Parathyroid adenoma (tissue), 2 donors: Measurements from ENCODE around the gene SLC35F3.
A peak's percentile ranks its signal among the peaks of the same experiment; 100 is the strongest.

ENCODE experiments used
- H2AFZ ChIP-seq: fragments of 300-600 bp; sonication (generic); one replicate; pipeline ENCODE4 v1.7.0; 2017; ENCODE audit warnings: antibody characterized with exemption, mild to moderate bottlenecking
- H3K27ac ChIP-seq: fragments of 300-600 bp; sonication (generic); one replicate; pipeline ENCODE4 v1.7.0; 2017
- H3K27me3 ChIP-seq: fragments of 300-600 bp; sonication (generic); one replicate; pipeline ENCODE4 v1.7.0; 2017; ENCODE audit warnings: low read length; ENCODE audit not compliant: control insufficient read depth, insufficient read depth
- H3K36me3 ChIP-seq: fragments of 300-600 bp; sonication (generic); one replicate; pipeline ENCODE4 v1.7.0; 2017; ENCODE audit warnings: low read length; ENCODE audit not compliant: control insufficient read depth, insufficient read depth
- H3K4me1 ChIP-seq: fragments of 300-600 bp; sonication (generic); one replicate; pipeline ENCODE4 v1.7.0; 2017; ENCODE audit warnings: control low read depth
- H3K4me2 ChIP-seq: fragments of 300-600 bp; sonication (generic); one replicate; pipeline ENCODE4 v1.7.0; 2017; ENCODE audit warnings: low read length
- H3K4me3 ChIP-seq: fragments of 300-600 bp; sonication (generic); one replicate; pipeline ENCODE4 v1.7.0; 2017; ENCODE audit warnings: low read depth, low read length
- H3K79me2 ChIP-seq: fragments of 300-600 bp; sonication (generic); one replicate; pipeline ENCODE4 v1.7.0; 2017; ENCODE audit warnings: control low read depth
- H3K9ac ChIP-seq: fragments of 300-600 bp; sonication (generic); one replicate; pipeline ENCODE4 v1.7.0; 2017; ENCODE audit warnings: mild to moderate bottlenecking
- H3K9me3 ChIP-seq: fragments of 300-600 bp; sonication (generic); one replicate; pipeline ENCODE4 v1.7.0; 2017; ENCODE audit warnings: low read length; ENCODE audit not compliant: control insufficient read depth
- TF ChIP-seq, protein P1 (sequence below): fragments of 300-600 bp; sonication (generic); IDR thresholded peaks from one replicate; pipeline ENCODE4 v1.7.0; 2017; ENCODE audit warnings: antibody characterized with exemption, mild to moderate bottlenecking
- donor health status: primary hyperparathyroidism.

The SLC35F3 gene

DNA sequence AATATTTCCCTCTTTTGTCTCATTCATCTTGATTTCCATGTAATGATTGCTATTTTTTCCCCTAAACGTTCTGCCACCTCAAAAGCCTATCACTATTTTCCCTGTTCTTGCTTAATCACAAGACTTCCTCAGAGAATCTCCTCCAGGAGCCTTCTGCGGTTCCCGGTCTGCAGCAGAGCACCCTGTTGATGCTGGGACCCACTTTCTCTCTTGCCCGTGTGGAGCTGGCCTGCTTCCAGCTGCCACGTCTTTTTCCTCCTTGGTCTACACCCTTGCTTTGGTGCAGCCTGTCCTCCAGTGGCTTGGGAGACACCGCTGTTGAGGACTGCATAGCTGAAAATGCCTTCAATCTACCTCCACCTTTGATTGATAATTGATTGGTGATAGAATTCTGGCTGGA, 398.8 kb downstream of the SLC35F3 start:
- H3K4me2 ChIP-seq = no peak overlapping the region
- H3K9ac ChIP-seq = no peak overlapping the region
- TF ChIP-seq, protein P1, sequence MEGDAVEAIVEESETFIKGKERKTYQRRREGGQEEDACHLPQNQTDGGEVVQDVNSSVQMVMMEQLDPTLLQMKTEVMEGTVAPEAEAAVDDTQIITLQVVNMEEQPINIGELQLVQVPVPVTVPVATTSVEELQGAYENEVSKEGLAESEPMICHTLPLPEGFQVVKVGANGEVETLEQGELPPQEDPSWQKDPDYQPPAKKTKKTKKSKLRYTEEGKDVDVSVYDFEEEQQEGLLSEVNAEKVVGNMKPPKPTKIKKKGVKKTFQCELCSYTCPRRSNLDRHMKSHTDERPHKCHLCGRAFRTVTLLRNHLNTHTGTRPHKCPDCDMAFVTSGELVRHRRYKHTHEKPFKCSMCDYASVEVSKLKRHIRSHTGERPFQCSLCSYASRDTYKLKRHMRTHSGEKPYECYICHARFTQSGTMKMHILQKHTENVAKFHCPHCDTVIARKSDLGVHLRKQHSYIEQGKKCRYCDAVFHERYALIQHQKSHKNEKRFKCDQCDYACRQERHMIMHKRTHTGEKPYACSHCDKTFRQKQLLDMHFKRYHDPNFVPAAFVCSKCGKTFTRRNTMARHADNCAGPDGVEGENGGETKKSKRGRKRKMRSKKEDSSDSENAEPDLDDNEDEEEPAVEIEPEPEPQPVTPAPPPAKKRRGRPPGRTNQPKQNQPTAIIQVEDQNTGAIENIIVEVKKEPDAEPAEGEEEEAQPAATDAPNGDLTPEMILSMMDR = no peak

DNA sequence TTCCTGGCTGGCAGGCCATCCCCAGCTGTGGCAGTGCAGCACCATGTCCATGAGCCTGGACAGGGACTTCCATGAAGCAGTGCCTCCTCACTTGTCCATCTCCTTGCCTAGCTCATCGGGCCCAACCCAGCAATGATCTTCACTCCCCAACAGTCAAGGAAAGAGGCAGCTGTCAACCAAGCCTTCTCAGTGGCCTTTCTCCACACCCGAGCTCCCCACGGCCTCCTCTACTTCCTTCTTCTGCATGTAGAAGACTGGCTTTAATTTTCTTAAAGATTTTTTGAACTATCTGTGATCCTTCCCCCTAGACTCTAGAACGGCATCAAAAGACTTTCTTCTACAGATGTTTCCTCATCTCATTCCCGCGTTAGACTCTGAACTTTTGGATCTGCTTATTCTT, 403.2 kb downstream of the SLC35F3 start:
- no peak overlapping the region for H3K4me3 ChIP-seq
- no peaks in the 10 kb centered on the region for H3K9me3 ChIP-seq
- no peaks in the 10 kb centered on the region for H3K27me3 ChIP-seq
- H3K9ac ChIP-seq = no peak overlapping the region
- no peak overlapping the region for H3K27ac ChIP-seq
- no peak overlapping the region for H2AFZ ChIP-seq
- no peak overlapping the region for H3K4me2 ChIP-seq
- TF ChIP-seq, protein P1 = no peak
- no peaks in the 10 kb centered on the region for H3K36me3 ChIP-seq
- no peaks in the 10 kb centered on the region for H3K79me2 ChIP-seq
- H3K4me1 ChIP-seq = no peaks in the 10 kb centered on the region

More for the DNA sequence above, 398.8 kb downstream of the SLC35F3 start:
- H3K9me3 ChIP-seq = no peaks in the 10 kb centered on the region
- no peak overlapping the region for H3K27ac ChIP-seq
- H2AFZ ChIP-seq = no peak overlapping the region
- H3K79me2 ChIP-seq = no peaks in the 10 kb centered on the region
- H3K4me1 ChIP-seq = no peaks in the 10 kb centered on the region
- H3K27me3 ChIP-seq = no peaks in the 10 kb centered on the region
- no peaks in the 10 kb centered on the region for H3K36me3 ChIP-seq
- H3K4me3 ChIP-seq = no peak overlapping the region

DNA sequence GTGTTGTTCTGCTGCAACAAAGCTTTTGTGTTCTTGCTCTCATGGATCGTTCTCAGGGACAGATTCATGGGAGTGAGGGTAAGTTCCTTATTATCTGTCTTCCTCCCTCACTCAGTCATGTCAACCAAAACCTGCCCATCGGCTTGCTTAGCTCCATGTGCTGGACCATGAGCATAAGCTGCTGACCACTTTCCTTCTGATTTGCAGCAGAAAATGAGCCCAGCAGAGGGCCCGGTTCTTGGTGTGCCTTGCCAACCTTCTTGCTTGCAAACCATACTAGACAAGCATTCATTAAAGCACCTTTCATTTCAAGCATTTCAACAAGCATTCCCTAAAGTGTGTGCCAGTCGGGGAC, 404.7 kb downstream of the SLC35F3 start:
- no peak overlapping the region for H3K9ac ChIP-seq
- H3K79me2 ChIP-seq = no peaks in the 10 kb centered on the region
- H3K36me3 ChIP-seq = no peaks in the 10 kb centered on the region
- no peak overlapping the region for H2AFZ ChIP-seq
- H3K4me1 ChIP-seq = no peaks in the 10 kb centered on the region
- H3K9me3 ChIP-seq = no peaks in the 10 kb centered on the region
- H3K27me3 ChIP-seq = no peaks in the 10 kb centered on the region
- TF ChIP-seq, protein P1 = no peak
- no peak overlapping the region for H3K27ac ChIP-seq
- H3K4me2 ChIP-seq = no peak overlapping the region
- H3K4me3 ChIP-seq = no peak overlapping the region

DNA sequence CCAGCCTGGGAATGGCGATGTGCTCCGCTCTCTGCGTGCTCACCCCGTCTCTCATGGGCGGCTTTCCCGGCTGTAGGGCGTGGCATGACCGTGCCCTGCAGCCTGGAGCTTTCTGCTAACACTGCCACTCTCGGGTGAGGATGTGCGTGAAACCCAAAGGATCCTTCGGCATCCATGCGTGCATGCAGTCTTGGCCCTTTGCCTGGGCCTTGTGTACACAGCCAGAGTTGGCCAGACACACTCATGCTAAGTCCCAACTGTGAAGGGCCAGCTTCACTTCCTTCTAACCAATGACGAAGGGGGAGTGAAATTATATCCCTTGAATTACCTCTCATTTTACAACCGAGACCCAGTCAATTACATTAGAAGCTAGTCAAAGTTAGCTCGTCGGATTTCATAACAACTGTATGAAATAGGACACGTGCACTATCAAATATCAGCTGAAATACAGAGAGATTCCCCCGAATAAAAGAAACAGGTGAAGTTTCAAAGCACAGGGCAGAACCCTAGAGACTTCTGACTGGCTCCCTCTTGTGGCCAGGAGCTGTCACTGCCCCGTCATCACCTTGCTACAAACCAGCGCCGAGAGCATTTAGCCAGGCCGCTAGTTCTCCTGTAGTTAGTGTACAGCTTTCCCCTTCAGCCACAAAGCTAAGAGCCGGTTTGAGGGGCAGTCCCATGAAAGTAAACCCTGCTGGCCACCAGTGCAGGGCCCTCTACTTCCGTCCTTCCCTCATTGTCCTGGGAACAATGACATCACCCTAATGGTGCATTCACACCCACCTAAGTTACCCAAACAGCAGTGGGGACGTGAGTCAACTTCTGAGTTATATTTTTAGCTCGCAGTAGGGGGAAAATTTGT, 405.4 kb downstream of the SLC35F3 start:
- Histone ChIP-seq H2AFZ (no peak overlapping the region), H3K9ac (no peak overlapping the region), H3K4me2 (no peak overlapping the region), H3K4me3 (no peak overlapping the region), H3K27ac (no peak overlapping the region), H3K27me3 (no peaks in the 10 kb centered on the region), H3K9me3 (no peaks in the 10 kb centered on the region), H3K4me1 (no peaks in the 10 kb centered on the region), H3K36me3 (no peaks in the 10 kb centered on the region), H3K79me2 (no peaks in the 10 kb centered on the region)
- TF ChIP-seq, protein P1 = peak; percentile 72

DNA sequence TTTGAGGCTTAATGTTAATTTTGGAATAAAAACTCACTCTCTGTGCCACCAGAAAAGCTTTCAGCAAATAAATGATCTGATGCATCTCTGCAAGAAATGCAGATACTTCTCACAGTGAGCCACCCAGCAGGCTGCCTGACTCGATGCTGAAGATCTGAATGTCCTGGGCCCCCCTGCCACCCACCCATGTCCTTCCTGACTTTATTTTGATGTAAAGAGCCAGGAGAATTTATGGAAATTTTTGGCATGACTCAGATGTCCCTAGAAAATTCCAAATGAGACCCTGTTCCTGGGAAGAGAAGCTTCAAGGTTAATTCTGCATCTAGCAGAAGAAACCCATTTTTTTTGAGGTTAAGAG, 406.0 kb downstream of the SLC35F3 start:
- Histone ChIP-seq H3K4me2 (no peak overlapping the region), H3K36me3 (no peaks in the 10 kb centered on the region), H3K79me2 (no peaks in the 10 kb centered on the region), H3K9ac (no peak overlapping the region), H3K27me3 (no peaks in the 10 kb centered on the region), H3K4me3 (no peak overlapping the region), H2AFZ (no peak overlapping the region), H3K27ac (no peak overlapping the region), H3K4me1 (no peaks in the 10 kb centered on the region), H3K9me3 (no peaks in the 10 kb centered on the region)
- TF ChIP-seq, protein P1 = no peak
